GM19240 (cell line): ENCODE data around the gene ALPK3.

ENCODE experiments used
- DNase-seq: peaks from one replicate; pipeline ENCODE4 v3.0.0; 2011; ENCODE audit warnings: low spot score; ENCODE audit not compliant: insufficient read length

ALPK3 gene

GRCh38 chr15:84889991-84890669, 73.0 kb downstream of the ALPK3 start:
- no peak for DNase-seq

GRCh38 chr15:84890670-84891162, 73.6 kb downstream of the ALPK3 start:
- no peak for DNase-seq

GRCh38 chr15:84891339-84891738, 74.2 kb downstream of the ALPK3 start:
- DNase-seq, result no peak

- no peak for DNase-seq
These were observed 75.7 kb downstream of the ALPK3 start for GRCh38 chr15:84892786-84893307.

- DNase-seq, result no peak
These were observed 76.5 kb downstream of the ALPK3 start for GRCh38 chr15:84893607-84894006.

GRCh38 chr15:84894736-84895425, 77.7 kb downstream of the ALPK3 start:
- DNase-seq, result no peak

GRCh38 chr15:84898761-84899160, 81.6 kb downstream of the ALPK3 start:
- DNase-seq, result no peak

- no peak for DNase-seq
These were observed 82.6 kb downstream of the ALPK3 start for GRCh38 chr15:84899750-84900149.

GRCh38 chr15:84901540-84901939, 84.4 kb downstream of the ALPK3 start:
- DNase-seq, result no peak

GRCh38 chr15:84903751-84904150, 86.6 kb downstream of the ALPK3 start:
- no peak for DNase-seq

GRCh38 chr15:84904419-84904818, 87.3 kb downstream of the ALPK3 start:
- no peak for DNase-seq

GRCh38 chr15:84905016-84905916, 88.1 kb downstream of the ALPK3 start:
- no peak for DNase-seq

GRCh38 chr15:84907731-84908130, 90.6 kb downstream of the ALPK3 start:
- no peak for DNase-seq

- DNase-seq, result no peak
These were observed 91.4 kb downstream of the ALPK3 start for GRCh38 chr15:84908564-84908963.

- no peak for DNase-seq
These were observed 91.9 kb downstream of the ALPK3 start for GRCh38 chr15:84909029-84909428.

GRCh38 chr15:84909782-84910181, 92.6 kb downstream of the ALPK3 start:
- no peak for DNase-seq

GRCh38 chr15:84910928-84911623, 93.9 kb downstream of the ALPK3 start:
- DNase-seq, result no peak

- no peak for DNase-seq
These were observed 94.9 kb downstream of the ALPK3 start for GRCh38 chr15:84911879-84912660.

GRCh38 chr15:84913360-84913723, 96.2 kb downstream of the ALPK3 start:
- DNase-seq, result no peak

- DNase-seq, result no peak
These were observed 97.2 kb downstream of the ALPK3 start for GRCh38 chr15:84914351-84914750.
